Right renal cortex interstitium (tissue), 3 donors: ENCODE data around the gene SLC24A3. TPM values are rescaled to one million over a fixed set of nuclear protein-coding genes. Genes with fewer than 3 reads are reported as not detected.

Experiments
- DNase-seq, 3 donors: peaks; one replicate each; pipeline ENCODE4 v3.0.0-alpha.2; 2013; ENCODE audit warnings: low read depth in 3 of 3, low spot score in 2 of 3
- polyA plus RNA-seq, 3 donors: library from polyadenylated mRNA; unstranded; fragments of 120-200 nt; gene quantifications; one replicate each; pipeline ENCODE4 v1.2.1, GENCODE V29; 2013; ENCODE audit not compliant: insufficient read length in 3 of 3

SLC24A3 gene
- polyA plus RNA-seq: 1 to 10 TPM; 3.4 to 4.2 (median 3.8) TPM

DNA sequence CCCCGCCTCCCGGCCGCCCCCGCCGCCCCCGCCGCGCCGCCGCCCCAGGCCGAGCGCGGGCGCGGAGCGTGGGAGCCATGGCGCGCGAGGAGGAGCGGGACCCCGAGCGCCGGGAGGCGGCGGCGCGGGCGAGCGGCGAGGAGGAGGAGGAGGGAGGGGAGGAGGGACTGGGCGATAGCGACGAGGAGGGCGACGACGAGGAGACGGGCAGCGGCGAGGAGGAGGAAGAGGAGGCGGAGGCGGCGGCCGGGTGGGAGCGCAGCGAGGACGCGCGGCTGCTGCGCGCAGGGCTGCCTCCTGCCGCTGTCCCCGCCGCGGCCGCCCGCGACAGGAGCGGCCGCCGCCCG, at the start of gene SLC24A3:
Gene SLC24A3 (plus strand): TSS at position 174 of the 347 bp plus-strand sequence.
- no peak for DNase-seq

DNA sequence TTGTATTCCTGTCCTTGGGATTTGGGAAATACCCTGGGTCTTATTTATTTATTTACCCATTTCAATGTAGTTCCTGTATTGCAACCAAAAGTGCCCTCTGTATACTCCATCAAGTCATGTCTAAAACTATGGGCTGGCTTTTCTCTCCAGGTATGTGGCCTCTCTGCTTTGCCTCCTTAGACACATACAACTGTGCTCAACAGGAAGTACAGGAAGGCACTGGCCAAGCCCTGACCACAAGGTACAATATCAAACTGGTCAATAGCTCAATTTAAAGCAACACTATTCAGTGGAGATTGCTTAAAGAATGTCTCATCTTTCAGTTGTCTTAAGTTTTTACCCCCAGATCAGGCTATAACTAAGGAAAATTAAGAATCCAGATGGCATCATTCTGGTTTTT, 42.3 kb upstream of the SLC24A3 start:
- DNase-seq: no peak

DNA sequence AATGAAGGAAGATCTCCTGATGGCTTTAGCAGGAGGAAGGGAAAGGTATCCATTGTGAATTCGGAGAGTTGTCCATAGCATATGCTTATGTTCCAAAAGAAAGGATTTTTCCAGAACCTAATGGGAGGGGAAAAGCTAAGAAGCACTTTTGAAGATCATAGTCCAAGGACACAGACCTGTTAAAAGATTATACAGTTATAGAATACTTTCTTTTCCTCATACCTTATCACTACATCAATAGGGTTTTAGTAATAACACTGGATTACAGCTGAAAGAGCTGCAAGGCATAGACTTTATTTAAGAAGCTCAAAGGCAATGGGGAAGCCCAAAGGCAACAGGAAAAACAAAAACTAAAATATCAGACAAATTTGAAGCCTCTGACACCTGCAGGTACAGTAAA, 39.8 kb upstream of the SLC24A3 start:
- no peak for DNase-seq

DNA sequence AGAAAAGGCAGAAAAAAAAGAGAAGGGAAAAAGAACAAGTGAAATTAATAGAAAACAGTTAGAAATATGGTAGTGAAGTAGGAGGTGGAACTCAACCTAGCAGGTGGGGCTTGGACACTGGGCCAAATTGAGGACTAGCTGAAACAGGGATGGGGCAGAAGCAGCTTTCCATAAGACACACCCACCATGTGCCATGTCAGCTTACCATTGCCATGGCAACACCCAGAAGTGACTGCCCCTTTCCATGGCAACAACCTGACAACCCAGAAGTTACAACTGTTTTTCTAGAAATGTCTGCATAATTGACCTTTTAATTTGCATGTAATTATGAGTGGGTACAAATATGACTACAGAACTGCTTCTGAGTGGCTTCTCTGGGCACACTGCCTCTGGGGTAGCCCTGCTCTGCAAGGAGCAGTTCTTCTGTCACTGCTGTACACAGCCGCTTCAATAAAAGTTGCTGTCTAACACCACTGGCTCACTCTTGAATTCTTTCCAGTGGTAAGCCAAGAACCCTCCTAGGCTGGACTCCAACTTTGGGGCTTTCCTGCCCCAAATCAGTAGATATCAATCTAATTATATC, 35.9 kb upstream of the SLC24A3 start:
- no peak for DNase-seq

DNA sequence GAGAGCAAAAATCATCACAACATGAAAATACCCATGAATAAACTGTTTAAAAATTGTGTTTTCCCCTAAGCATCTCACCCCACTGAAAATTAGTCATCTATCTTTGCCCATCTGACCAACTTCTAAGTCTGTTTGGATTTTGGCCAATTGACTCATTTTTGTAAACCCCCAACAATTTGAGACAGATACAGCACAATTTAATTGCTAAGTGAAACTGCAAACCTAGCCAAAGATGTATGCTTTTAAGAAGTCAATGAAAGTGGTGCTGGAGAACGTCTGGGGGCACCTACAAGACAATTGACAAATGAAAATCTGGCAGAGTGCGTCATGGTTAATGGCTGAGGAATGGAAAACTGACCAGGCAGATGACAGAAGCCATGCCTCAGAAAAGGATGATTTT, 30.9 kb upstream of the SLC24A3 start:
- no peak for DNase-seq

DNA sequence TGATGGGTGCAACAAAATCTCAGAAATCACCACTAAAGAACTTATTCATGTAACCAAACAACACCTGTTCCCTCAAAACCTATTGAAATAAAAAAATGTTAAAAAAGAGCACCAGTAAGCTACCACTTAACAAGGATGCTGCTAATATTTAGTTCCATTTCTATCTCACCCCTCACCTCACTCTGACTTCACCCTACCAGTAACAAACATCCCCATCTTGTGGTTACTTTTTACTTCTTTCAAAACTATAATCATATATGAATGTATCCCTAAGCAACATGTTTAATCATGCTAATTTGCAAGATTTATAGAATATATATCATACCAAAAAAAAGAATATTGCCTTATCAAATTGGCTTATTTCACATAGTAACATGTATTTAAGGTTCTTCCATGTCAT, 27.4 kb upstream of the SLC24A3 start:
- DNase-seq: no peak

DNA sequence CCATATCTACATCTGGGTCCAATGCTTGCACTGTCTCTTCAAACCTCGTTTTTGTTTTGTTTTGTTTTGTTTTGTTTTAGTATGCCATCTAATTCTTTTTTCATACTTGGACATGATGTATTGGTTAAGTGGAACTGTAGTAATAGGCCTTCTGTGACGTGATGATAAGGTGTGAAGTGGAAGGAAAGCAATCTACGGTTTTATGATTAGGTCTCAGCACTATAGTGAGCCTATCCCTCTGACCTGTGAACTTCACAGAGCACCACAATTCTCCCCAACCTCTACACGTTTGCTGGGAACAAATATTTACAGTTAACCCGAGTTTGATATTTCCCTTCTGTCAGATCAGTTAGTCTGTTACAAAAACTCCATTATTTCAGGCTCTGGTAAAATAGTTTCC, 19.1 kb upstream of the SLC24A3 start:
- DNase-seq: no peak

DNA sequence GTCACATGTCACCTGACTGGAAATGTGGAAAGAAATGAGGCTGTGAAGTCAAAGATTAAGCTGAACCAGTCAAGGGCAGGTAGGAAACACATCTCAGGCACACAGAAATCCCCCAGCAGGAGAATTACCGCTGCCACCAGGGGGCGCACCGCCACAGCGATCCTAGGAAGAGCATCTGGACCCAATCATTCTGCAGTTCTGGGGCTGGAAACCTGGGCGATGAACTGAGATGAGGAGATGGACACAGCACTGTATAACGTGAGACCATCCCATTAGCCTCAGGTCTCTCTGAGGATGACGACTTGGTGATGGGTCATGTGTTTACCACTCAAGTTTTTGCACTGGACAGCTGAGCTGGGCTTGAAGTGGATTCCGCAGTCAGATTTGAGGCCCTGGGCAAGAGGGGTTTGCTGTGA, 6.5 kb upstream of the SLC24A3 start:
- no peak for DNase-seq

DNA sequence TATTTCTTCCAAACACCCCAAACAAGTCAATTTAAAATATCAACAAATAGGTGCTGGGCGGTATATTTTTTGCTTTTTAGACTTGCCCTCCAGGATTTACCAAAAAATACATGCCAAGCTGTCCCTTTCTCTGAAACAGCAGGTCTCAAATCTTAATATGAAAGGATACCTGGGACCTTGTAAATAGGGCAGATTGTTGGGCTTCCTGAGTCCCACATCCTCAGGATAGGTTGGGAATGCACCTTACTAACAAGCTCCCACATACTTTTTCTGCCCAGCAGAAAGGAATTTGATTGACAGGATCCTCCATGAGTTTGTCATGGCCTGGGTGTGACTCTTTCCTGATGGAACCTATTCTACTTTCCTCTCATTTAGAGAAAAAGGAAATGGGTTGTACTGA, 4.9 kb upstream of the SLC24A3 start:
- no peak for DNase-seq

DNA sequence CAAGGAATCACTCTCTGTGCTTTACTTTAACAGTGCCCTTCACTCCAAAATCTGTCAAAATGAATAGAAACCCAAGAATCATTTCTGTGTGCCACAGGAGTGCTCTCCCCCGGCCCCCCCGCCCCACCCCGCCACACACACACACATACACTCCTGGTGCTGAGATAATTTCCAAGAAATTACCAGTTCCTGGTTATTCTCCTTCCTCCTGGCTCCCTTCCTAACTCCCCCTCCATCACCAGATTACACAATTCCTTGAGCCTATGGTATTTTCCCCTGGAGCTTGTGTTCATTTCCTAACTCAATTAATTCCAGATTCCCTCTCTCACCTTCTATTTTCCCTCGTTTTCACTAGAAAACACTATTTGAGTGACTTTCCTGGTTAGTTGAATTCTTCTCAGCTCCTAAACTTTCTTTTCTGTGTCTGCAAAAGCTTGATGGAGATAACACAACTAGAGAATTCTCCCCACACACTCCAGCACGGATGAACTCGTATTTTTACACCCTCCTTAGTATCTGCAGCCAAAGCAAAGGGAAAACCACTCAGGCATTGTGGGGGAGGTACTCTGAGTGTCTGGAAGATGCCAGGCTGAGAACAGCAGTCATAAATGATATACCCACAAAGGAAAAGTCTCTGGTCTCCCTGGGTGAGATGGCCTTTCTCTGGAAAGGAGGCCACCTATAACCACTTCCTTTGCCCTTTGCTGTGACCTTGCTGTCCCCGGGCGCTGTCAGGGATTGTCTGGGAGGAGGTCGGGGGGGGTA, 1.9 kb upstream of the SLC24A3 start:
- DNase-seq: no peak

DNA sequence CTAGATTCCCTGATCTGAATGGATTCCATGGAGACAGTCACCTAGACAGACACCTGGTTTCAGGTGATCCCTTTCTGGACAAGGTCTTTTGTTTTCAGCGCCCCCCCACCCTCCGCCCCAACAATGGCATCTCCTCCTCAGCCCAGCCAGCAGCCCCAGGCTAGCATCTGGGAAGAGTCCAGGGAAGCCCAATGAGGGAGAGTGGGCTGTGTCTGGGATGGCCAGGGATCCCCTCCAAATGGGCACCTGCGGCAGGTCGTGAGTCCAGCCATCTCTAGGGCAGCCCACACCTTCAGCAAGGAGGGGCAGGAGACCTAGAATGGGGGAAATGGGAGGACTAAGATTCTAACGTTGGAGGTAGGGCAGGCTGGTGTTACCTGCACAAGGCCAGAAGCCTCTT, 1.2 kb upstream of the SLC24A3 start:
- no peak for DNase-seq

DNA sequence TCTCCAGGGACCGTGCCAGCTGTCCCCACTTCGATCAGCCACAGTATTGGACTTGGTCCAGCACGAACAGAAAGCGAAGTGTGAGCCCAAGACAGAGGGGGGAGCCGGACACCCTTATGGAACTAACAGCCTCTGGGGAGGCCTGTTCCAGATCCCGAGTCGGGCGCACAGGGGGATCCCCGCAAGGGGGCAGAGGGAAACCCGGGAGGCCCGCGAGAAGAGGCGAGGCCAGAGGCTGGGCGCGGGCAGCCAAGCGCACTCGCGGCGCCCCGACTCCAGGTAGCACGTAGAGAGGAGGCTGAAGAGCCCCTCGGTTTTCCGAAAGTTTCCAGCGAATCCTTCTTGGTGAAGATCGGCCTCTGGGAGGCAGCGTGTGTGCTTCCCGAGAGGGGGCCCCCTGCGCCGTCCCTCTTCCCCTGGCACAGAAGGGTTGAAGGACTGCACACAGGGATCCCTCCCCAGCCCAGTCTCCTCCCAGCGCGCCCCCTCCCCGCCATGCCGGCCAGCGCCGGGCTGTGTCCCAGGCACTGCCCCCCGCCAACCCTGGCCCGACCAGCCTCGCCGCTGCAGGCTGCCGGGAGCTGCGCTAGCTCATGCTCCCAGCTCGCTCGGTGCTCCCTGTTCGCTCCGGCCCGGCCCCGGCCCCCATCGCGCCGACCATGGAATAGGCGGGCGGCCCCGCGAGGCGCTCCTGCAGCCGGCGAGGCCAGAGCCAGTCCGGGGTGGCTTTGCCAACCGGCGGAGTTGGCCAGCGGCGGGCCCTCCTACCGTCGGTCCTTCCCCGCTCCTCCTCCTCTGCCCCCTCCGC, 577 bp upstream of the SLC24A3 start:
- no peak for DNase-seq

DNA sequence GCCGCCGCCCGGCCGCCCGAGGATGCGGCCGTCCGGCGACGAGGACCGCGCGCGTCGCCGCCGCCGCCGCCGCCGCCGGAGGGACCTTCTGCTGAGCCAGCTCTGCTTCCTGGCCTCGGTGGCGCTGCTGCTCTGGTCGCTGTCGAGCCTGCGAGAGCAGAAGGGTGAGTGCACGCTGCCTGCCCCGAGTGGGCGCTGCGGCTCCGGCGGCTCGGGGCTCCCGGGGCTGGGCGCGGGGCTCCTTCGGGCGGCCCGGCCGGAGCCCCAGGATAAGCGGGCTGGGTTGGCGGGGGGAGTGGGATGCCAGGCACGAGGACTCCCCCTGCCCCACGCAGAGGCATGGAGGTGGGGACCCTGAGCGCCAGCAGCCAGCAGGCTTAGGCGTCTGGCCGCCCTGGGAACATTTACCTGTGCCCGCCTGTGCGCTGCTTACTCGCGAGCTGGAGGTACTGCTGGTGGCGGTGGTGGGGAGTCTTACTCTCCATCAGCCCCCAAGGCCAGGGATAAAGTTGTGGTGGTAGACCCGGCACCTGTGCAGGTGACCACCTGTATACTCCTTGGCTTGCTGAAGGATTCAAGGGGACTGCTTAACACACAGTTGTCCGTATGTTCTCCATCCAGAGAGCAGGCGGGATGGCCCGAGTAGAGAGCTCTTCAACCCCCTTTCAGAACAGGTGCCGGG, 520 bp downstream of the SLC24A3 start:
- DNase-seq: no peak

DNA sequence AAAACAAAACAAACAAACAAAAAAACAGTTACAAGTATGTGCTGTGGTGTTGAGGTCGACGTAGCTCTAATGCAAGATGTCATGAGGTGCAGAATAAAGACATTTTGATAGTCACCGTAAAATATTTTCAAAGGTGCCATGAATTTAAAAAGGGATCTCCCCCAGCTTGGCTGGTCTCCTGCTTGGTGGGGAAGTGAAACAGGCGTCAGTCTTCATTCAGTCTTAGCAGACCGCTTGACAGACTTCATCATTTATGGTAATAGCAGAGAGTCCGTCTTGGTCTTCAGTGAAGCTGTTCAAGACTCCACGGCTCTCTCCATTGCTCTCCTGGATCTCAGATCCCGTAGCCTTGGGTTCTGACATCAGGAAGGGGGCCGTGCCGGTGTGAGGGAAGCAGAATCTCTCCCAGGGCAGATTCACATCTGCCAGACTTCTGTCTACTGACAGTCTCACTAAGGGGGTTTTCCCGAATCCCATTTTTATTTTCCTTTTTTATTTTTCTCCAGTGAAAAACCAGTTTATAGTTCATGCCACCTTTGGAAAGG, 1.6 kb downstream of the SLC24A3 start:
- DNase-seq: no peak

DNA sequence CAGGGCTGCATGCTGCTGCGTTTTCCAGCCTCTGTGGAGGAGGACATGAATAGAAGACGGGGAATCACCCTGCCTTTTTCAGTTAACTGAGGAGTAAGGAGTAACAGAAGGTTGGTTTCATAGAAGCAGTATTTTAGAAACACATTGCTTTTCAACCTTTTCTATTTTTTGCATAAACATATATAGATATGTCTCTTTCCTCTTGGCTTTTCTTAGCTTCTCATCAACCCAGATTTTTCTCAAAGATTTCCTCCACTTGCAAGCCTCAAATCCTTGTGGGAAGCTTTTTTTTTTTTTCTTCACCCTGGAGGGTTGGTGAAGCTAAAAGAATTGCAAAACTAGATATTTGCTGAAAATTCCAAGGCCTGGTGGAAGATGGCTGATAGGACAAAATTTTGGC, 6.0 kb downstream of the SLC24A3 start:
- DNase-seq: no peak

DNA sequence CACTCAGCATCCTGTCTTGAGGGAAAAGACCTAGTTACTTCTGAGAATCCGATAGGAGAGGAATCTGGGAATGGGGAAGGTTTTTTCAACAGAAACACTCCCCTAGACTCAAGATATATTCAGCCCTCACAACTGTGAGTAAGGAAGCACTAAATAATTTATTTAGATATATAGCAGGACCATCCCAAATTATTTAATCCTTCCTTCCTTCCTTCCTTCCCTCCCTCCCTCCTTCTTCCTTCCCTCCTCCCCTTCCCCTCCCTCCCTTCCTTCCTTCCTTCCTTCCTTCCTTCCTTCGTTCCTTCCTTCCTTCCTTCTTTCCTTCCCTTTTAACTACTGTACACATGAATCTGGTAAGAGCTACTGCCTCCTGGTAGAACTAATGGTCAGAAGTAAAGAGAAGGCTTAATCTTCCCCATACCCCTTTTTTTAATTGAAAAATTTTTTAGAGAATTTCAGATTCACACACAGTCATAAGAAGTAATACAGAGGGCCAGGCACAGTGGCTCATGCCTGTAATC, 10.1 kb downstream of the SLC24A3 start:
- DNase-seq: no peak

DNA sequence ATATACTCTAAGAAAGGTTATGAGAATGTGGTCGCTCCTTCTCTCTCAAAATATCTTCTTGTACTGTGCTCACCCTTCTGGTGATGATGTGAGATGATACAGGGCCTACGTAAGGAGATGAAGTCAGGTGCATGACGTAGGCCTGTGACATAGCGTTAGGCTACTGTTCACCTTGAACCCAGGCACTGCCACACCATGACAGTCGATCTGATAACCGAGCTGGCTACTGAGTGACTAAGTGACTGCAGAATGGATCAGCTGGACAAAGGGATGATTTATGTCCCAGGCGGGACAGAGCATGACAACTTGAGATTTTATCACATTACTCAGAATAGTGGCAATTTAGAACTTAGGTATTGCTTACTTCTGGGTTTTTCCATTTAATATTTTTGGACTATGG, 11.2 kb downstream of the SLC24A3 start:
- no peak for DNase-seq

DNA sequence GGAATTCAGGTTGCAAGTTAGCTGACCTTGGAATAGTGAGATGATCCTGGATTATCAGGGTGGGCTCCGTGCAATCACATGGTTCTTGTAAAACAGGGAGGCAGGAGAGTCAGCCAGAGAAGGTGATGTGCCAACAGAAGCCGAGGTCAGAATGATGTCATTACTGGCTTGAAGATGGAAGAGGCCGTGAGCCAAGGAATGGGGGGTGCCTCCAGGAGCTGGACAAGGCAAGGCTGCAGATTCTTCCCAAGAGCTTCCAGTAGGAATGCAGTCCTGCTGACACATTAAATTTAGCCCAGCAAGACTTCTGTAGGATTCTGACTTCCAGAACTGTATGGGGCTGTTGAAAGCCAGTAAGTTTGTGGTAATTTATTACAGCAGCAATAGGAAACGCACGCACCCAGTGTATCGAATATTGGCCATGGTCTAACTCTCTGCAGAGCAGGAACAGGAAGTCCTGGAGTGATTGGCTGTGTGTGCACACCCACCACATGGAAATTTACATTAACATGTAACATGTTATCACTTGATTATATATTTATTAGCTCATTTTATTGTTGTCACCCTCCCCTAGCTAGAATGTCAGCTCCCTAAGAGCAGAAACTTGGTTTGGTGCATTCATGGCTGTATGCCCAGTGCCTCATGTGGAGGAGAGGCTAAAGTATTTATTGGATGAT, 19.1 kb downstream of the SLC24A3 start:
- no peak for DNase-seq

DNA sequence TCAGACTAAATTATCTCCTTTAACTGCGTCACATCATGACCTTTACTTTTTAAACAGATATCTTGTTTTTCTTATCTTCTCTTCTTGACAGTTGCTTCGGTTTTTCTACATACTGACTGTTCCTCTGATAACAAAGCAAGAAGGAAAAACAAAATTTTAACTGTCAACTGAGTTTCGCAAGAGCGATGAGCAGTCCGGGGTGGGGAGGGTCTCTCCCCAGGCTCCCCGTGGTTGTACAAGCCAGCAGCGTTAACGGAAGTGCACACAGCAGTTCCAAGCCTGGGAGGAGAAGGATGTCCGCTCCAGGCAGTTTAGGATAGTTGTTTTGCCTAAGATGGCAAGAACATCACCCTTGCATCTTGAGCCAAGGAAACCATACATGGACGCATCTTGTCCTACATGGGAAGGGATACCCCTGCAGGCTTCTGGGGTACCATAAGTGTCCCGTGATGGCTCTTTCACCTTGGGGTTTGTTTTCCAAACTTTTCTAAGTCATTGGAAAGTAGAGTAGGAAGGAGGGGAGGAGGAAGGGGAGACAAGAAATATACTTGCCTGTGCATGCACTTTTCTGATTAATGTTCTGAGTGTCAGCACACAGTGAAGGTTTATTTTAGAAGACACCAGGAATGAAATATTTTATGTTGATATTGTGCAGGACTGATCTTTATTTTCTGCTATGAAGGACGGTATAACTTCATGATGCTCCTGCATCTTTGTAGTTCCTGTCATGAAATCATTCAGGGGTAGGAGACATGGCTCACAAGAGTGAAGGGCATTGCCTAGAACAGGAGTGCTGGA, 20.8 kb downstream of the SLC24A3 start:
- DNase-seq: no peak
